PFSK-1 (cell line): ENCODE measurements around the gene PRSS57.

Experiments
- FOXP2 ChIP-seq: optimal IDR thresholded peaks from 2 replicates; pipeline ENCODE3; 2011; ENCODE audit warnings: borderline replicate concordance, control low read depth, inconsistent platforms; ENCODE audit not compliant: insufficient read depth; ENCODE audit errors: extremely low read length, extremely low read depth
- POLR2AphosphoS5 ChIP-seq: IDR thresholded peaks from 2 replicates; pipeline ENCODE4 v1.6.1; 2012; ENCODE audit warnings: low read depth, mild to moderate bottlenecking, control low read depth, low read length, moderate library complexity
- REST ChIP-seq, 2 experiments: IDR thresholded peaks; 2 replicates each; pipeline versions ENCODE4 v1.6.1 to v1.8.0; 2011 to 2012; ENCODE audit warnings: low read depth in 2 of 2, low read length in 2 of 2, control low read depth in 1 of 2, inconsistent platforms in 1 of 2, mild to moderate bottlenecking in 1 of 2, moderate library complexity in 1 of 2; ENCODE audit not compliant: insufficient read depth in 1 of 2
- SIN3A ChIP-seq: IDR thresholded peaks from 2 replicates; pipeline ENCODE4 v1.6.1; 2012; ENCODE audit warnings: mild to moderate bottlenecking, low read length, moderate library complexity, borderline replicate concordance; ENCODE audit not compliant: insufficient read depth
- TAF1 ChIP-seq: IDR thresholded peaks from 2 replicates; pipeline ENCODE4 v1.6.1; 2012; ENCODE audit warnings: low read length, control low read depth, borderline replicate concordance; ENCODE audit not compliant: insufficient read depth

The PRSS57 gene

DNA sequence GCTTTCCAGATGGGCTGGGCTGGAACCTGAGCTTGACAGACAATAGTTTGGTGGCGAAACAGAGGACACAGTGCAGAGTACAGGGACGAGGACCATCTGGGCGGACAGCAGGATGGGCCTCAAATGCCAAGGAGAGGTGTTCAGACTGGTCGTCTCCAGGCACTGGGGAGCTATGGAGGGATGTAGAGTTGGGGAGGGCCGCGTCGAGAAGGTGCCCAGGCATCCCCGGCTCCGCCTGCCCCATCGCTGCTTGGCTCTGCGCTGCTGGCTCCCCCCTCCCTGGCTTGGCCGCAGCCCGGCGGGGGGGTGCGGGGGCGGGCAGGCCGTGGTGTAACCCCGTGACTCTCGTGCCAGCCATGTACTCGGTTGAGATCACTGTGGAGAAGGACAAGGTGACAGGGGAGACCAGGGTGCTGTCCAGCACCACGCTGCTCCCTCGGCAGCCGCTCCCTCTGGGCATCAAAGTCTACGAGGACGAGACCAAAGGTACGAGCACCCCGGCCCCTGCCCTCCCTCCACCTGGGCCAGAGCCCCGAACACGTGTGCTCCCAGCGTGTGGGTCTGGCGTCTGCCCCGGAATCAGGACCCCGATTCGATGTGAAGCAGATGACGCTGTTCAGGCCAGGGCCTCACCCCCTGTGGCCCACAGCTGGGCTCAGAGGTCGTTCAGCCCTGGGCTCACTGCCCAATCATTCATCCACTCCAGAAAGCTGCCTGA lies 44.9 kb upstream of the PRSS57 start:
- TF ChIP-seq TAF1 (no peak), REST (IDR thresholded peaks at IDR 0.05; ENCODE audit: insufficient read depth in 1 of 2, low read depth in 2 of 2, low read length in 2 of 2) (no peak), POLR2AphosphoS5 (no peak), FOXP2 (no peak), SIN3A (no peak)

GRCh38 chr19:738509-739128 lies 43.4 kb upstream of the PRSS57 start:
- TF ChIP-seq POLR2AphosphoS5: no peak
- TF ChIP-seq REST (IDR thresholded peaks at IDR 0.05; ENCODE audit: insufficient read depth in 1 of 2, low read depth in 2 of 2, low read length in 2 of 2): no peak
- TF ChIP-seq SIN3A: no peak
- no peak for TF ChIP-seq FOXP2
- no peak for TF ChIP-seq TAF1

GRCh38 chr19:737591-738093 lies 42.4 kb upstream of the PRSS57 start:
- no peak for TF ChIP-seq REST (IDR thresholded peaks at IDR 0.05; ENCODE audit: insufficient read depth in 1 of 2, low read depth in 2 of 2, low read length in 2 of 2)
- no peak for TF ChIP-seq POLR2AphosphoS5
- no peak for TF ChIP-seq SIN3A
- no peak for TF ChIP-seq TAF1
- TF ChIP-seq FOXP2: no peak

DNA sequence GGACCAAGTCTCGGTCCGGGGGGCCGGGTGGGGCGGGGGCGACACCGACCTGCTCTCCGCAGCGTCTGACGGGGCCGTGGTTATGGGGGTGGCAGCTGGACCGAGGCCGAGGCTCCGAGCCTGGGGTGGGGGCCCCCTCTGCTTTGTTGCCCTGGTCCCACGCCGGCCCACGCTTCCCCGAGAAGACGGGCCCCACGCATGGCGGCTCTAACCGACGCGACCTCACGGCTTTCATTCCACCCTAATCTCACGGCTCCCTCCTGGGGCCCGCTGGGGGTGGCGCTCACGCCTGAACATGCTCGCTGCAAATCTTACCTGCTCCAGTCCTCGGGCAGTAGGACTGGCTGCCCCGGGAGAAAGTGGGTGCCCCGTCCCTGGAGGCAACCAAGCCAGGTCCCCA lies 40.9 kb upstream of the PRSS57 start:
- TF ChIP-seq SIN3A (no peak), REST (IDR thresholded peaks at IDR 0.05; ENCODE audit: insufficient read depth in 1 of 2, low read depth in 2 of 2, low read length in 2 of 2) (no peak), FOXP2 (no peak), POLR2AphosphoS5 (no peak), TAF1 (no peak)
